GM18507 (cell line): ENCODE measurements around the gene KLK10.
"Not testable (repeated sequence)": the region's sequence is repeated elsewhere in the genome, so short reads cannot be mapped to it uniquely, and the experiment has no call there.

ENCODE experiments used
- DNase-seq: peaks from one replicate; pipeline ENCODE4 v3.0.0; 2011; ENCODE audit warnings: low read depth; ENCODE audit not compliant: insufficient read length; ENCODE audit errors: extremely low spot score
- FAIRE-seq: peaks from 2 replicates; lab custom pipeline; 2011; peaks lifted over from hg19 to GRCh38; lab: Jason Lieb, UNC

Gene KLK10

GRCh38 chr19:50974702-50975556 lies 44.6 kb downstream of the KLK10 start:
- DNase-seq (no peak), FAIRE-seq (no peak)

GRCh38 chr19:50972795-50973376 lies 46.6 kb downstream of the KLK10 start:
- DNase-seq, result no peak

GRCh38 chr19:50969810-50970209 lies 49.7 kb downstream of the KLK10 start:
- DNase-seq, result not testable (repeated sequence)

More at GRCh38 chr19:50972795-50973376, 46.6 kb downstream of the KLK10 start:
- no peak for FAIRE-seq

GRCh38 chr19:50969413-50969760 lies 50.1 kb downstream of the KLK10 start, which contains the start of gene KLK6:
Gene KLK6, minus strand, starts transcription at chr19:50969591. Its CDS starts 1,487 bp downstream, at chr19:50968104.
- DNase-seq (no peak), FAIRE-seq (no peak)

More at GRCh38 chr19:50969810-50970209, 49.7 kb downstream of the KLK10 start:
- FAIRE-seq, result not testable (repeated sequence)

GRCh38 chr19:50968716-50969412 lies 50.6 kb downstream of the KLK10 start:
- FAIRE-seq, result no peak
- DNase-seq, result no peak

GRCh38 chr19:50967929-50968715 lies 51.4 kb downstream of the KLK10 start:
- no peak for DNase-seq

GRCh38 chr19:50964266-50964665 lies 55.2 kb downstream of the KLK10 start:
- DNase-seq (no peak), FAIRE-seq (no peak)

More at GRCh38 chr19:50967929-50968715, 51.4 kb downstream of the KLK10 start:
- no peak for FAIRE-seq

GRCh38 chr19:50963381-50963780 lies 56.1 kb downstream of the KLK10 start:
- FAIRE-seq, result no peak
- no peak for DNase-seq
